ENCODE results near the gene MAN2A1.

MAN2A1 gene

DNA sequence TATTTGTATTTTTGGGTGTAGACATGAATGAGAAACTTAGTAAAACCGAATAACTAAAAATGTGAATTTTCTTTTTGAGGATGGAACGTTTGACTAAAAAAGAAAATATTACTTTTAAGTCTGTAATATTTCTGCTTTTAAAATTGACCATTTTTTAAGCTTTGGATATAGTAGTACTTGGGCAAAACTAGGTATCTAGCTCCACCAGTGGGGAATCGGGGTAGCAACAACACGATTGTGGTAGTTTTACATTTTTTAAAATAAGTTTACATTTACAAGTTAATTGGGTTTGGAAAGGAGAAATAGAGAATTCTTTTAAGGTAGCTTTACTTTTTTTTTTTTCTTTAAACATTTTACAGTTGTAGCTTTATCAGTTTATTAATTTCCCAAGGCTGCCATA lies 154.4 kb downstream of the MAN2A1 start:
- FAIRE-seq (no peak), DNase-seq (ENCODE audit: insufficient read length, low spot score) (no peak)
- no peak for TF ChIP-seq POU2F2 (IDR thresholded peaks at IDR 0.05; ENCODE audit: low read depth, low read length)
- no peak for TF ChIP-seq POLR2AphosphoS5 (IDR thresholded peaks at IDR 0.05; ENCODE audit: low read depth, low read length)
- no peak for TF ChIP-seq PAX5 (IDR thresholded peaks at IDR 0.05; ENCODE audit: insufficient read depth, low read length, severe bottlenecking)
- no peak for TF ChIP-seq SPI1 (IDR thresholded peaks at IDR 0.05; ENCODE audit: low read depth, low read length)
- no peak for TF ChIP-seq TAF1 (IDR thresholded peaks at IDR 0.05; ENCODE audit: low read depth, low read length)
- no peak for TF ChIP-seq POLR2A (IDR thresholded peaks at IDR 0.05; ENCODE audit: low read depth, low read length)

DNA sequence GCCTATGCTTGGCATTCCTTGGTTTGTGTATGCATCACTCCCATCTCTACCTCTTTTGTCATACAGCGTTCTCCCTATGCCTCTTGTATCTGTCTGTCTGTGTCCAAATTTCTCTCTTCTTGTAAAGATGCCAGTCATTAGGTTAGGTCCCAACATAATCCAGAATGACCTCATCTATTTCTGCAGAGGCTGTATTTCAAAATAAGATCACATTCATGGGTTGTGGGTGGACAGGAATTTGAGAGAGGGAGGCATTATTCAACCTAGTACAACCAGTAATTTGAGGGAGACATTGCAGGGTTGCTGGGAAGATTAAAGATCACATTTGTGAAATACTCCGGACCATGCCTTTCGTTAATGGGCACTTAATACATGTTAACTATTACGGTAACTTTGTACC lies 155.0 kb downstream of the MAN2A1 start:
- no peak for DNase-seq (ENCODE audit: insufficient read length, low spot score)
- no peak for FAIRE-seq
- TF ChIP-seq POLR2AphosphoS5 (IDR thresholded peaks at IDR 0.05; ENCODE audit: low read depth, low read length) (no peak), TAF1 (IDR thresholded peaks at IDR 0.05; ENCODE audit: low read depth, low read length) (no peak), POLR2A (IDR thresholded peaks at IDR 0.05; ENCODE audit: low read depth, low read length) (no peak), PAX5 (IDR thresholded peaks at IDR 0.05; ENCODE audit: insufficient read depth, low read length, severe bottlenecking) (no peak), POU2F2 (IDR thresholded peaks at IDR 0.05; ENCODE audit: low read depth, low read length) (no peak), SPI1 (IDR thresholded peaks at IDR 0.05; ENCODE audit: low read depth, low read length) (no peak)

DNA sequence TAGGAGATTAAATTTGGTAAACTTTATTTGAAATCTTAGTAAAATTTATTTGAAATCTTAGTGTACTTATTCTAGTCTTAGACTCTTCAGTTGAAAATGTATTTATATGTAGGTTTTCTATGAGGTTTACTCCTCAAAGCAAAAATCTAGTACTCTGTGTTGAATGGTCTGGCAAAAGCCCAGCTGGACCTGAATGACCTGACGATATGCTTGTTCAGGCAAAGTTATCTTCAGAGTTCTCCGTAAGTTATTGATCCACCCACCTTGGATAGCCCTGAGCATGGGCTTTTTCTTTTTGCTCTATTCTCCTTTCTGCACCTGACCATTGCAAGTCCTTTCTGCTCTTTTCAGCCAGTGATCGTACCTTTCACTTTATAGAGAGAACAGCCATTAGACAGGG lies 158.4 kb downstream of the MAN2A1 start:
- no peak for TF ChIP-seq POLR2A (IDR thresholded peaks at IDR 0.05; ENCODE audit: low read depth, low read length)
- no peak for TF ChIP-seq POLR2AphosphoS5 (IDR thresholded peaks at IDR 0.05; ENCODE audit: low read depth, low read length)
- no peak for TF ChIP-seq POU2F2 (IDR thresholded peaks at IDR 0.05; ENCODE audit: low read depth, low read length)
- no peak for TF ChIP-seq SPI1 (IDR thresholded peaks at IDR 0.05; ENCODE audit: low read depth, low read length)
- FAIRE-seq, result no peak

DNA sequence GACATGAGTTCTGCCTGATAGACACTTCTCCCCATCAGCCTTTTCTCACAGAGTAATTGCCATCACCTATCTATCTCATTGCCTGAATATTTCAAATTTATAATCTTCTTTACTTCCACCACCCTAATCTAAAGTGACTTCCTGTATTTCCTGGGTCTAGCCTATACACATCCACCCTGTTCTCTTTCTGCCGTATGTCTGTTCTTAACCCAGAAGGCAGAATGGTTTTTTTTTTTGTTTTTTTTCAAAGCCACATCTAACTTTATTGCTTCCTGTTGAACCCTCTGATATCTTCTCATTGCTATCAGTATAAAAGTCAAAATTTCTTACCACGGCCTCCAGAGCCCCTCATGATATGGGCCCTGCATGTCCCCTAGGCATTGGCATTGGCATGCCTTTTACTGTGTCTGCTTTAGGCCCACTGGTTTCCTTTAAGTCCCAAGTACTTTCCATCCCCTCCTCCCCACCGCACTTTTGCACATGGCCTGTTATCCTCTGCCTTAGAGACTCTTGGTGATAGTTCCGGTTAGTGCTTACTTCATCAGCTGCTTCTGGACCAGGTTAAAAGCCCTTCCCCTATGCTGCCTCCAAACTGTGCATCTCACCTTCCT lies 159.9 kb downstream of the MAN2A1 start:
- no peak for DNase-seq (ENCODE audit: insufficient read length, low spot score)
- no peak for TF ChIP-seq POLR2AphosphoS5 (IDR thresholded peaks at IDR 0.05; ENCODE audit: low read depth, low read length)
- no peak for TF ChIP-seq PAX5 (IDR thresholded peaks at IDR 0.05; ENCODE audit: insufficient read depth, low read length, severe bottlenecking)
- TF ChIP-seq POU2F2 (IDR thresholded peaks at IDR 0.05; ENCODE audit: low read depth, low read length), result no peak
- TF ChIP-seq SPI1 (IDR thresholded peaks at IDR 0.05; ENCODE audit: low read depth, low read length), result no peak
- TF ChIP-seq TAF1 (IDR thresholded peaks at IDR 0.05; ENCODE audit: low read depth, low read length), result no peak
- TF ChIP-seq POLR2A (IDR thresholded peaks at IDR 0.05; ENCODE audit: low read depth, low read length), result no peak
- no peak for FAIRE-seq

More for the DNA sequence above, 158.4 kb downstream of the MAN2A1 start:
- no peak for DNase-seq (ENCODE audit: insufficient read length, low spot score)

DNA sequence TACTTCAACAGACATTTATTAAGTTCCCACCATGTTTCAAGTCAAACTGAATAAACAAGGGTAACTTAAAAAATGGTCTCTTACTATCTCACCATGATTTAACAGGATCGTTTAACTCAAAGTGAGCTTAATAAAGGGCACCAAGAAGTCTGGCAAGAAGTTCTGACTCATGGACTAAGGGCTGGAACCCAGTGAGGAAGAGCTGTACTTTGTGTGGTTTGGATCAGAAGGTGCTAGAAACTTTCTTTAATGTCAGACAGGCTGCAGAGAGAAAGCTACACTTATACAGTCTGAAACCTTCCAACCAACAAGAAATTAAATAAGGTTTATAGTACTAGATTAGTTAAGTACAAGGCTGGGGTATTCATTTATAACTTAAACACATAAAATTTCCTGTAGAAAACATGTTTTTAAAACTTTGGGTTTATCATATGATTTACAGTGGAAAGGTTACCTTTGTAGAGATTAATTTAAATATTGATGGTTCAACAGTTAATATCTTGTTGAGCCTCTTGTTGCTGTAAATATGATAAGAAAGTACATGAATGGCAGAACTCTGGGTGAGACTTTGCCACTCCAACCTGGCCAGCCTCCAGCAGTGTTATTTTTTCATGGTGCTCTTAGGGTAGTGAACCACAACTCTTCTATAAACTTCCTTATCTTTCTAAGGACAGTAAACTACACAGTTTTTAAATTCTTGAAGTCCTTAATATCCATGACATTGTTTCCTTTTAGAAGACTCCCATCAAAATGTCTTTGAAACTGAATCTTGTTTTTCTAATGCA lies 162.8 kb downstream of the MAN2A1 start:
- TF ChIP-seq POU2F2 (IDR thresholded peaks at IDR 0.05; ENCODE audit: low read depth, low read length) (no peak), SPI1 (IDR thresholded peaks at IDR 0.05; ENCODE audit: low read depth, low read length) (no peak), POLR2A (IDR thresholded peaks at IDR 0.05; ENCODE audit: low read depth, low read length) (no peak)
- DNase-seq (ENCODE audit: insufficient read length, low spot score) (no peak), FAIRE-seq (no peak)

DNA sequence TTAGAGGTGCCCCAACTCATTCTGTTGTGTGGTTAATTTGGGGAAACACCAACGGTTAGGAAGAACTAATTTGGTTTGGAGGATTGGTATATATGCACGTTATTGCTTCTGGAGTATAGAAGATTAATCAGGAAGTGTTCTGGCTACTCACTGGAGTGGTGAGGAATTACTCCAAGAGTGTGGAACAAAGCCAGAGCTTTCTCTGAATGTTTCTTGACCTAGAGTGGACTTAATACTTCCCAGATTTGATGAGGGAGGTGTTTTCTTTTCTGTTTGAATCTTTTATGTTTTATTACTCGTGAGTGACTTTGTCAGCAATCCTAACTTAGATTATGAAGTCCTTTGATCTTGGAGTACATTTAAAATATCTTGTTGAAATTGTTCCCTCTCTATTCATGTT lies 163.7 kb downstream of the MAN2A1 start:
- no peak for DNase-seq (ENCODE audit: insufficient read length, low spot score)
- no peak for FAIRE-seq
- TF ChIP-seq SPI1 (IDR thresholded peaks at IDR 0.05; ENCODE audit: low read depth, low read length) (no peak), PAX5 (IDR thresholded peaks at IDR 0.05; ENCODE audit: insufficient read depth, low read length, severe bottlenecking) (no peak), POU2F2 (IDR thresholded peaks at IDR 0.05; ENCODE audit: low read depth, low read length) (no peak), POLR2AphosphoS5 (IDR thresholded peaks at IDR 0.05; ENCODE audit: low read depth, low read length) (no peak), TAF1 (IDR thresholded peaks at IDR 0.05; ENCODE audit: low read depth, low read length) (no peak), POLR2A (IDR thresholded peaks at IDR 0.05; ENCODE audit: low read depth, low read length) (no peak)

DNA sequence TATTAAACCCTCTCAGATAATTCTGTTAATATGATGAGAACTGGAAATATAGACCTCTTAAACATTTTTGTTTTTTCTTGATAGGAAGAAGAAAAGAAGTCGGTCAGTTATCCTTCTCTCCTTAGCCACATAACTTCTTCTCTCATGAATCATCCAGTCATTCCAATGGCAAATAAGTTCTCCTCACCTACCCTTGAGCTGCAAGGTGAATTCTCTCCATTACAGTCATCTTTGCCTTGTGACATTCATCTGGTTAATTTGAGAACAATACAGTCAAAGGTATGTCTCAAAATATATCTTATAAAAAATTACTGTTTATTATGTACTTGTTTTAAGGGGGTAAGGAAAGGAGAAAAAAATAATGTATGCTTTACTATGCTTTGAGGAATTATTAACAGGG lies 165.3 kb downstream of the MAN2A1 start:
- no peak for DNase-seq (ENCODE audit: insufficient read length, low spot score)
- TF ChIP-seq SPI1 (IDR thresholded peaks at IDR 0.05; ENCODE audit: low read depth, low read length) (no peak), POLR2AphosphoS5 (IDR thresholded peaks at IDR 0.05; ENCODE audit: low read depth, low read length) (no peak), POU2F2 (IDR thresholded peaks at IDR 0.05; ENCODE audit: low read depth, low read length) (no peak), TAF1 (IDR thresholded peaks at IDR 0.05; ENCODE audit: low read depth, low read length) (no peak), POLR2A (IDR thresholded peaks at IDR 0.05; ENCODE audit: low read depth, low read length) (no peak), PAX5 (IDR thresholded peaks at IDR 0.05; ENCODE audit: insufficient read depth, low read length, severe bottlenecking) (no peak)
- no peak for FAIRE-seq

DNA sequence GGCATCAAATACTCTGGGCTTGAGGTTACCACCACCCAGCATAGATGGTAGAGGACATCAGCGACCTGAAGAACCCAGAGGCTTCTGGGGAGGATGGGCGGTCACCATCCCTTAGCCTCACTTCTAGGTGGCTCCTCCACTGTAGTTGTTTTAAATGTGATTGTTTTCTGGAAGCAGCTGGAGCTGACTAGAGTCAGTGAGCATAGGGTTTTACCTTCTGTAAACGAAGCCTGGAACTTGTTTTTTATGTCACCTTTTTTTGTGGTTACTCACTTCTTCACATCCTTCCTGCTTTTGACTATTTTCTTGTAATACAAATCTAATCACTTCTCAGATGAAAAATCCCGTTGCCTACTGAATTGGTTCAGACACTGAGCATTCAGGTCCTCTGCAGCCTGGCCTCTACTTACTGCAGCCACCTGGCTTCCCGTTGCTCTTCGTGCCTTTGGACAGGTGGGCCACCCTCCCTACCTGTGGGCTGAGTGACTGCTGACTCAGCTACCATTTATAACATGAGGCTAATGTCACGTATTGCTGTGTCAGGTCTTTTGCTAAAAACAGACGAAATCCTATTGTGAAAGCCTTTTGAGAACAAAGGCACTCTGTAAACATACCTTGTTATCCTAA lies 167.8 kb downstream of the MAN2A1 start:
- no peak for TF ChIP-seq SPI1 (IDR thresholded peaks at IDR 0.05; ENCODE audit: low read depth, low read length)
- no peak for TF ChIP-seq POU2F2 (IDR thresholded peaks at IDR 0.05; ENCODE audit: low read depth, low read length)
- TF ChIP-seq TAF1 (IDR thresholded peaks at IDR 0.05; ENCODE audit: low read depth, low read length), result no peak
- TF ChIP-seq POLR2AphosphoS5 (IDR thresholded peaks at IDR 0.05; ENCODE audit: low read depth, low read length), result no peak
- TF ChIP-seq POLR2A (IDR thresholded peaks at IDR 0.05; ENCODE audit: low read depth, low read length), result no peak
- TF ChIP-seq PAX5 (IDR thresholded peaks at IDR 0.05; ENCODE audit: insufficient read depth, low read length, severe bottlenecking), result no peak
- no peak for FAIRE-seq
- DNase-seq (ENCODE audit: insufficient read length, low spot score), result no peak

DNA sequence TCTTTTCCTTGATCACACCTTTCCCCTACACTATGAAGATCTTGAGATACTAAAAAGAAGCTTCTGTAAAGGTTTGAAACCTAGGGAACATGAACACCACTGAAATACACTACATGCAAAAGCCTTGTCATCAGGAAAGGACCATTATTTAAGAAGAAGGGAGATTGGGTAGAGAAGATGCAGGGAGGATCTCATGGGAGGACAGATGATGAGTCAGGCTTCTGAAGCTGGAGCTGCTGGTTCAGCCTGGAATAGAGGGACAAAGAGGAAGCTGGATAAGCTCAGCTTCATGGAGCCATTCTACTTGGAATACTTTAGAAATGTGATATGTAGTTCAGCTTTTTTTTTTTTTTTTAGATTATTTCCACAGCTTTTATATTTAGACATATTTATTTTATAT lies 169.8 kb downstream of the MAN2A1 start:
- no peak for TF ChIP-seq POLR2AphosphoS5 (IDR thresholded peaks at IDR 0.05; ENCODE audit: low read depth, low read length)
- TF ChIP-seq TAF1 (IDR thresholded peaks at IDR 0.05; ENCODE audit: low read depth, low read length), result no peak
- no peak for TF ChIP-seq POU2F2 (IDR thresholded peaks at IDR 0.05; ENCODE audit: low read depth, low read length)
- TF ChIP-seq POLR2A (IDR thresholded peaks at IDR 0.05; ENCODE audit: low read depth, low read length), result no peak
- TF ChIP-seq SPI1 (IDR thresholded peaks at IDR 0.05; ENCODE audit: low read depth, low read length), result no peak
- TF ChIP-seq PAX5 (IDR thresholded peaks at IDR 0.05; ENCODE audit: insufficient read depth, low read length, severe bottlenecking), result no peak
- DNase-seq (ENCODE audit: insufficient read length, low spot score) (no peak), FAIRE-seq (no peak)

All from GM12891 (cell line).